DND-41 (cell line): ENCODE results near the gene PTPRE.

Source experiments
- ATAC-seq: fragments of 200-7000 bp; cut with Tn5 transposase; 3 replicates; pipeline ENCODE4 v1.9.1; 2021; ENCODE audit warnings: low read depth; ENCODE audit not compliant: insufficient read depth
- DNase-seq: peaks from one replicate; pipeline ENCODE4 v3.0.0-alpha.2; 2020
- H2AFZ ChIP-seq: 2 replicates; pipeline ENCODE4 v1.6.0; 2012; ENCODE audit warnings: low read depth, low read length
- H3K27ac ChIP-seq: 2 replicates; pipeline ENCODE4 v1.5.1; 2012; ENCODE audit warnings: low read length, inconsistent platforms
- H3K27me3 ChIP-seq: fragments of 200-600 bp; sonication (generic); 2 replicates; pipeline ENCODE4 v1.6.0; 2012; ENCODE audit warnings: low read length, mild to moderate bottlenecking, inconsistent platforms; ENCODE audit not compliant: insufficient read depth, poor library complexity
- H3K36me3 ChIP-seq: 2 replicates; pipeline ENCODE4 v1.5.1; 2012; ENCODE audit warnings: low read length, inconsistent platforms; ENCODE audit not compliant: insufficient read depth
- H3K4me1 ChIP-seq: 2 replicates; pipeline ENCODE4 v1.5.1; 2012; ENCODE audit warnings: mild to moderate bottlenecking, low read length; ENCODE audit not compliant: insufficient read depth
- H3K4me2 ChIP-seq: 2 replicates; pipeline ENCODE4 v1.6.0; 2012; ENCODE audit warnings: mild to moderate bottlenecking, moderate library complexity, low read length, inconsistent platforms; ENCODE audit not compliant: insufficient read depth
- H3K4me3 ChIP-seq, 2 experiments: fragments of 200-600 bp in 1 of 2; shearing (Covaris generic) in 1 of 2; 2 replicates each; pipeline ENCODE4 v1.5.1; 2012 to 2016; ENCODE audit warnings: inconsistent platforms in 2 of 2, low read length in 2 of 2, mild to moderate bottlenecking in 2 of 2, low read depth in 1 of 2, moderate library complexity in 1 of 2
- H3K79me2 ChIP-seq: 2 replicates; pipeline ENCODE4 v1.6.0; 2012; ENCODE audit warnings: low read length, inconsistent platforms; ENCODE audit not compliant: insufficient read depth
- H3K9ac ChIP-seq: 2 replicates; pipeline ENCODE4 v1.6.0; 2012; ENCODE audit warnings: low read depth, mild to moderate bottlenecking, inconsistent platforms, low read length, moderate library complexity
- H3K9me3 ChIP-seq: 2 replicates; pipeline ENCODE4 v1.5.1; 2012; ENCODE audit warnings: low read length, moderate library complexity, mild to moderate bottlenecking, inconsistent platforms; ENCODE audit not compliant: insufficient read depth, severe bottlenecking
- H4K20me1 ChIP-seq: 2 replicates; pipeline ENCODE4 v1.6.0; 2012; ENCODE audit warnings: low read length; ENCODE audit not compliant: insufficient read depth
- EZH2 ChIP-seq: IDR thresholded peaks from 3 replicates; pipeline ENCODE4 v1.6.1; 2012; ENCODE audit warnings: borderline replicate concordance, low read depth, mild to moderate bottlenecking, moderate library complexity, low read length, inconsistent platforms; ENCODE audit not compliant: severe bottlenecking
- TF ChIP-seq, protein P1 (sequence below): IDR thresholded peaks from 2 replicates; pipeline ENCODE4 v1.5.1; 2012; ENCODE audit warnings: borderline replicate concordance, low read length, moderate library complexity, mild to moderate bottlenecking; ENCODE audit not compliant: poor library complexity, severe bottlenecking; ENCODE audit errors: extremely low read depth

PTPRE gene

DNA sequence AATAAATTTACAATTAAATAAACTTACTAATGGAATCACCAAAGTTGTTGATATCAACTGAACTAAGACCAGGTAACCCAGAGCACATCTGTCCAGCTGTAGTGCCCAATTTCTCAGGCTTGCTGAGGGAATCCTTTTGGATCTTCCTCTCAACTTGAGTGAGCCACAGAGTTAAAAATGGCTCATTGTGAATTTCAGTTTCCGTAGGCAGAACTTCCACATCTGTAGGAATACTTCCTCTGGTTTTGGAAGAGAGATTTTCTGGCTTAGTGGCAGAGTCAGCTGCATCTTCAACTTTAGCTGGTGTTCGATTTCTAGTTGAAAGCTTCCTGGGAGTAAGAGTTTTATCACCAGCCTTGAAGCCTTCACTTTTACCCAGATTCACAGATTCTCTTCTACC, 208.0 kb downstream of the PTPRE start:
- Histone ChIP-seq H3K27ac (no peak overlapping the region), H3K9ac (no peak overlapping the region), H3K9me3 (no peaks in the 10 kb centered on the region), H3K36me3 (peaks cover 99% of the 10 kb centered on the region), H3K79me2 (peaks cover 94% of the 10 kb centered on the region), H3K4me2 (no peak overlapping the region), H3K27me3 (no peaks in the 10 kb centered on the region), H4K20me1 (peaks cover 71% of the 10 kb centered on the region), H3K4me3 (no peak overlapping the region), H3K4me1 (peaks cover 6% of the 10 kb centered on the region; the same call in 1 of the 2 replicates), H2AFZ (no peak overlapping the region)
- no peak for TF ChIP-seq EZH2
- TF ChIP-seq, protein P1, sequence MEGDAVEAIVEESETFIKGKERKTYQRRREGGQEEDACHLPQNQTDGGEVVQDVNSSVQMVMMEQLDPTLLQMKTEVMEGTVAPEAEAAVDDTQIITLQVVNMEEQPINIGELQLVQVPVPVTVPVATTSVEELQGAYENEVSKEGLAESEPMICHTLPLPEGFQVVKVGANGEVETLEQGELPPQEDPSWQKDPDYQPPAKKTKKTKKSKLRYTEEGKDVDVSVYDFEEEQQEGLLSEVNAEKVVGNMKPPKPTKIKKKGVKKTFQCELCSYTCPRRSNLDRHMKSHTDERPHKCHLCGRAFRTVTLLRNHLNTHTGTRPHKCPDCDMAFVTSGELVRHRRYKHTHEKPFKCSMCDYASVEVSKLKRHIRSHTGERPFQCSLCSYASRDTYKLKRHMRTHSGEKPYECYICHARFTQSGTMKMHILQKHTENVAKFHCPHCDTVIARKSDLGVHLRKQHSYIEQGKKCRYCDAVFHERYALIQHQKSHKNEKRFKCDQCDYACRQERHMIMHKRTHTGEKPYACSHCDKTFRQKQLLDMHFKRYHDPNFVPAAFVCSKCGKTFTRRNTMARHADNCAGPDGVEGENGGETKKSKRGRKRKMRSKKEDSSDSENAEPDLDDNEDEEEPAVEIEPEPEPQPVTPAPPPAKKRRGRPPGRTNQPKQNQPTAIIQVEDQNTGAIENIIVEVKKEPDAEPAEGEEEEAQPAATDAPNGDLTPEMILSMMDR, result no peak
- ATAC-seq (no peak), DNase-seq (no peak)

DNA sequence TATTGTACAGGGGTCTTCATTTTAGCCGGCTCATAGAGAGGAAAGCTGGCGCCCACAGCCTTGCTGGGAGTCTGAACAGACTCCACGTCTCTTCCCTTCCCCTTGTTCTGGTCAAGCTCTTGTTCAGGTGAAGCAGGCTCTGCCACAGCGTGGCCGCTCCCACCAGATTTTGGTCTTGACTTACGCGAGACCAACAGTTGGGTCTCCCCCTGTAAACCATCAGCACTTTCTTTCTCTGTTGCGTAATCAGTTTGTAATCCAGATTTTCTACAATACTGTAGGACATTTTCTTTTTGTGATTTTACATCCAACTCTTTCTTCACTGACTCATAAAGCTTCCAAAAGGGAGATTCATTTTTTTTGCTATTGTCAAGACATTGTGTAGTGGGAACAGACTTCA, 208.5 kb downstream of the PTPRE start:
- H3K4me3 ChIP-seq, result no peak overlapping the region
- H3K9ac ChIP-seq, result no peak overlapping the region
- H3K9me3 ChIP-seq, result no peaks in the 10 kb centered on the region
- ATAC-seq (no peak), DNase-seq (no peak)
- H2AFZ ChIP-seq, result no peak overlapping the region
- H3K36me3 ChIP-seq, result peaks cover 99% of the 10 kb centered on the region
- H3K27me3 ChIP-seq, result no peaks in the 10 kb centered on the region
- H3K4me2 ChIP-seq, result no peak overlapping the region
- H3K79me2 ChIP-seq, result peaks cover 94% of the 10 kb centered on the region
- no peak for TF ChIP-seq EZH2
- TF ChIP-seq, protein P1, result no peak
- H3K4me1 ChIP-seq, result peaks cover 9% of the 10 kb centered on the region; the same call in 1 of the 2 replicates
- no peak overlapping the region for H3K27ac ChIP-seq
- peaks cover 73% of the 10 kb centered on the region for H4K20me1 ChIP-seq

- Histone ChIP-seq H2AFZ (no peak overlapping the region), H3K27ac (no peak overlapping the region), H3K36me3 (peaks cover 98% of the 10 kb centered on the region), H3K9me3 (no peaks in the 10 kb centered on the region), H3K4me3 (no peak overlapping the region), H3K27me3 (no peaks in the 10 kb centered on the region), H3K9ac (no peak overlapping the region), H4K20me1 (peaks cover 77% of the 10 kb centered on the region), H3K4me1 (peaks cover 14% of the 10 kb centered on the region), H3K79me2 (peaks cover 95% of the 10 kb centered on the region), H3K4me2 (no peak overlapping the region)
- ATAC-seq (no peak), DNase-seq (no peak)
- TF ChIP-seq, protein P1, result no peak
- no peak for TF ChIP-seq EZH2
Measured at GRCh38 chr10:128116187-128116586, 209.3 kb downstream of the PTPRE start.
